IPS-20b (cell line): ENCODE results near the gene ZNF19.
A peak's percentile ranks its signal among the peaks of the same experiment; 100 is the strongest.

Experiments
- H3K27ac ChIP-seq: one replicate; pipeline ENCODE4 v1.5.1; 2013; ENCODE audit warnings: low read length
- H3K27me3 ChIP-seq: 2 replicates; pipeline ENCODE4 v1.6.1; 2013; ENCODE audit warnings: mild to moderate bottlenecking, low read length, inconsistent platforms; ENCODE audit not compliant: insufficient read depth
- H3K36me3 ChIP-seq: 2 replicates; pipeline ENCODE4 v1.6.1; 2013; ENCODE audit warnings: low read depth, mild to moderate bottlenecking, inconsistent platforms, low read length, moderate library complexity; ENCODE audit not compliant: insufficient read depth
- H3K4me1 ChIP-seq: 2 replicates; pipeline ENCODE4 v1.6.1; 2013; ENCODE audit warnings: mild to moderate bottlenecking, control low read depth, inconsistent platforms, low read length, moderate library complexity; ENCODE audit not compliant: insufficient read depth
- H3K4me3 ChIP-seq: 2 replicates; pipeline ENCODE4 v1.5.1; 2013; ENCODE audit warnings: mild to moderate bottlenecking, low read length, inconsistent platforms
- H3K9ac ChIP-seq: 2 replicates; pipeline ENCODE4 v1.6.1; 2013; ENCODE audit warnings: low read depth, mild to moderate bottlenecking, inconsistent platforms, low read length, moderate library complexity
- H3K9me3 ChIP-seq: 2 replicates; pipeline ENCODE4 v1.6.1; 2013; ENCODE audit warnings: mild to moderate bottlenecking, low read depth, low read length, inconsistent platforms; ENCODE audit not compliant: insufficient read depth

The ZNF19 gene

GRCh38 chr16:71440669-71441347, 48.3 kb downstream of the ZNF19 start:
- Histone ChIP-seq H3K9me3 (peaks cover 5% of the 10 kb centered on the region; the same call in 1 of the 2 replicates), H3K36me3 (no peaks in the 10 kb centered on the region), H3K27ac (no peak overlapping the region), H3K4me3 (no peak overlapping the region), H3K9ac (no peak overlapping the region), H3K4me1 (no peaks in the 10 kb centered on the region), H3K27me3 (no peaks in the 10 kb centered on the region)

DNA sequence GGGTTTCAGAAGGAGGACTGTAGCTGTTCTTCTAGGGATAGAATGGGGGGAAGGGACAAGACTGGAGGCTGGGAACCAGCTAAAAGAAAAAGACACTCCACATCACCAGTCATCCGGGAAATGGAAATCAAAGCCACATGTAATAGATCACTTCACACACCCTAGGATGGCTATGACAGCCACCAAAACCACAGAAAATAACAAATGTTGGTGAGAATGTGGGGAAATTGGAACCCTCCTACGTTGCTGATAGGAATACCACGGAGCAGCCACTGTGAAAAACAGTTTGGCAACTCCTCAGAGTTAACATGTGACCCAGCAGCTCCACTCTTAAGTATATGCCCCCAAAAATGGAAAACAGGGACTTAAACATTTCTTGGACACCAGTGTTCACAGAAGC, 49.6 kb downstream of the ZNF19 start:
- no peaks in the 10 kb centered on the region for H3K4me1 ChIP-seq

DNA sequence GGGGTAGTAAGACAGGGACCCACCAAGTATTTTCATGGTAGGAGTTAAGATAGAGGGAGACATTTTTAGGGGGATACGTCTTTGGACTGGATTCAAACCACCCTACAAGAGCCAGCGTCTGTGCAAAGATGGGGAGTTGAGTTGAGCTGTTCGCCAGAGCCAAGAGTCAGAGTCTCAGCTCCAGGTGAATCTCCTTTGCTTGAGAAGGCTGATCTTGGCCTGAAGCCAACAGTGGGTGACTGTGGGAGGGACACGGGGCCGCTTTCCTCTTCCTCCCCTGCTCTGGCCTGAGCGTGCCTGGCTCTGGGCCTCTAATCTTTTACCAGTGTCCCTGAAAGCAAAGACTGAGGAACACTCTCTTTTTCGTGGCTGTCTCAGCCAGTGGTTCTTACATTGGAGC, 52.7 kb downstream of the ZNF19 start:
- no peak overlapping the region for H3K9ac ChIP-seq
- H3K27ac ChIP-seq = no peak overlapping the region
- H3K4me1 ChIP-seq = no peaks in the 10 kb centered on the region
- H3K27me3 ChIP-seq = no peaks in the 10 kb centered on the region; the same call in 1 of the 2 replicates
- H3K4me3 ChIP-seq = no peak overlapping the region
- H3K36me3 ChIP-seq = no peaks in the 10 kb centered on the region
- H3K9me3 ChIP-seq = no peaks in the 10 kb centered on the region

More for the DNA sequence above, 49.6 kb downstream of the ZNF19 start:
- no peaks in the 10 kb centered on the region; the same call in 1 of the 2 replicates for H3K27me3 ChIP-seq
- no peaks in the 10 kb centered on the region for H3K36me3 ChIP-seq
- H3K9ac ChIP-seq = no peak overlapping the region
- H3K4me3 ChIP-seq = no peak overlapping the region
- no peaks in the 10 kb centered on the region; the same call in 1 of the 2 replicates for H3K9me3 ChIP-seq
- no peak overlapping the region for H3K27ac ChIP-seq

- H3K9me3 ChIP-seq = no peaks in the 10 kb centered on the region; the same call in 1 of the 2 replicates
- H3K36me3 ChIP-seq = no peaks in the 10 kb centered on the region
- peaks cover 21% of the 10 kb centered on the region for H3K27me3 ChIP-seq
- no peaks in the 10 kb centered on the region for H3K4me1 ChIP-seq
- H3K9ac ChIP-seq = no peak overlapping the region
- no peak overlapping the region for H3K4me3 ChIP-seq
- no peak overlapping the region for H3K27ac ChIP-seq
Measured at GRCh38 chr16:71432906-71433305, 56.2 kb downstream of the ZNF19 start.

GRCh38 chr16:71431991-71432390, 57.1 kb downstream of the ZNF19 start:
- H3K9ac ChIP-seq = no peak overlapping the region
- no peaks in the 10 kb centered on the region; the same call in 1 of the 2 replicates for H3K9me3 ChIP-seq
- no peaks in the 10 kb centered on the region for H3K36me3 ChIP-seq
- H3K27ac ChIP-seq = no peak overlapping the region
- H3K4me1 ChIP-seq = no peaks in the 10 kb centered on the region
- no peak overlapping the region for H3K4me3 ChIP-seq
- H3K27me3 ChIP-seq = peaks cover 25% of the 10 kb centered on the region

GRCh38 chr16:71431176-71431575, 57.9 kb downstream of the ZNF19 start:
- Histone ChIP-seq H3K9ac (no peak overlapping the region), H3K4me3 (no peak overlapping the region), H3K27ac (no peak overlapping the region), H3K4me1 (no peaks in the 10 kb centered on the region), H3K36me3 (no peaks in the 10 kb centered on the region), H3K9me3 (no peaks in the 10 kb centered on the region; the same call in 1 of the 2 replicates), H3K27me3 (peaks cover 26% of the 10 kb centered on the region)

GRCh38 chr16:71430744-71431143, 58.4 kb downstream of the ZNF19 start:
- Histone ChIP-seq H3K27ac (no peak overlapping the region), H3K36me3 (no peaks in the 10 kb centered on the region), H3K4me3 (no peak overlapping the region), H3K9me3 (no peaks in the 10 kb centered on the region; the same call in 1 of the 2 replicates), H3K4me1 (no peaks in the 10 kb centered on the region), H3K9ac (no peak overlapping the region), H3K27me3 (peaks cover 30% of the 10 kb centered on the region)

GRCh38 chr16:71429581-71429980, 59.5 kb downstream of the ZNF19 start:
- no peaks in the 10 kb centered on the region for H3K4me1 ChIP-seq
- H3K36me3 ChIP-seq = no peaks in the 10 kb centered on the region
- H3K27ac ChIP-seq = no peak overlapping the region
- no peak overlapping the region for H3K4me3 ChIP-seq
- H3K27me3 ChIP-seq = peaks cover 42% of the 10 kb centered on the region
- no peaks in the 10 kb centered on the region; the same call in 1 of the 2 replicates for H3K9me3 ChIP-seq
- H3K9ac ChIP-seq = no peak overlapping the region

GRCh38 chr16:71428883-71429282, 60.2 kb downstream of the ZNF19 start:
- no peaks in the 10 kb centered on the region for H3K4me1 ChIP-seq
- H3K36me3 ChIP-seq = no peaks in the 10 kb centered on the region
- H3K27ac ChIP-seq = no peak overlapping the region
- no peak overlapping the region for H3K4me3 ChIP-seq
- no peaks in the 10 kb centered on the region; the same call in 1 of the 2 replicates for H3K9me3 ChIP-seq
- peaks cover 49% of the 10 kb centered on the region for H3K27me3 ChIP-seq
- no peak overlapping the region for H3K9ac ChIP-seq

- H3K27ac ChIP-seq = no peak overlapping the region
Measured at GRCh38 chr16:71428385-71428784, 60.7 kb downstream of the ZNF19 start.

DNA sequence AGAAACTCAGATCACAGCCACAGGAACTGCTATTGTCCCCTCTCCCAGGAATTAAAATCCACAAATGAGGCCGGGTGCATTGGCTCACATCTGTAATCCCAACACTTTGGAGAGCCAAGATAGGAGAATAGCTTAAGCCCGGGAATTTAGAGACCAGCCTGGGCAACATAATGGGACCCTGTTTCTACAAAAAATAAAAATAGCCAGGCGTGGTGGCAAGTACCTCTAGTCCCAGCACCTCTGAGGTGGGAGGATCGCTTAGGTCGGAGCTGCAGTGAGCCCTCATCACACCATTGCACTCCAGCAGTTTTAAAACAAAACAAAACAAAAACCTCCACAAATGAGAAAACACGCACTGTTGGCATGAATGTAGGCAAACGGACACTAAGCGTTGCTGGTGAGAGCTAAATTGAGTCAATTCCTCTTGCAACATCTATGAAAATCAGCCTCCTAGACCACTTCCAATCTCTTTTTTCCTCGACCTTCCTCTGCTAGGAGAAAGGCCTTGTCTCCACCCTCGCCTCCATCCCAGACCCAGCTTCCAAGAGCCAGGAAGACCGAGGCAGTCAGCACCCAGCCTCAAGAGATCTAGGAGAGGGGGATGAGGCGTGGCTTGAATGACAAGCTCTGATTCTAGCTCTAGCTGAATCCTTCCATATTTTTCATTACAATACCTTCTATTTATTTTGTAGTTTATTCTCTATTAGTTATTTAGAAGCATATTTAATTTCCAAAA, 62.1 kb downstream of the ZNF19 start:
- H3K27me3 ChIP-seq = peaks cover 53% of the 10 kb centered on the region
- no peak overlapping the region for H3K9ac ChIP-seq
- H3K27ac ChIP-seq = no peak overlapping the region
- H3K36me3 ChIP-seq = no peaks in the 10 kb centered on the region
- H3K9me3 ChIP-seq = no peaks in the 10 kb centered on the region; the same call in 1 of the 2 replicates
- no peaks in the 10 kb centered on the region for H3K4me1 ChIP-seq
- H3K4me3 ChIP-seq = peak overlapping the region; percentile 0; the same call in 1 of the 2 replicates

More at GRCh38 chr16:71428385-71428784, 60.7 kb downstream of the ZNF19 start:
- Histone ChIP-seq H3K4me1 (no peaks in the 10 kb centered on the region), H3K36me3 (no peaks in the 10 kb centered on the region), H3K9ac (no peak overlapping the region), H3K9me3 (no peaks in the 10 kb centered on the region; the same call in 1 of the 2 replicates), H3K4me3 (no peak overlapping the region), H3K27me3 (peaks cover 53% of the 10 kb centered on the region)
